Measurements from ENCODE around the gene HELB. TPM values are rescaled to one million over a fixed set of nuclear protein-coding genes. Genes with fewer than 3 reads are reported as not detected.

HELB gene
- total and polyA plus RNA-seq, 4 donors: 0.18 to 8.0 (median 2.9) TPM

DNA sequence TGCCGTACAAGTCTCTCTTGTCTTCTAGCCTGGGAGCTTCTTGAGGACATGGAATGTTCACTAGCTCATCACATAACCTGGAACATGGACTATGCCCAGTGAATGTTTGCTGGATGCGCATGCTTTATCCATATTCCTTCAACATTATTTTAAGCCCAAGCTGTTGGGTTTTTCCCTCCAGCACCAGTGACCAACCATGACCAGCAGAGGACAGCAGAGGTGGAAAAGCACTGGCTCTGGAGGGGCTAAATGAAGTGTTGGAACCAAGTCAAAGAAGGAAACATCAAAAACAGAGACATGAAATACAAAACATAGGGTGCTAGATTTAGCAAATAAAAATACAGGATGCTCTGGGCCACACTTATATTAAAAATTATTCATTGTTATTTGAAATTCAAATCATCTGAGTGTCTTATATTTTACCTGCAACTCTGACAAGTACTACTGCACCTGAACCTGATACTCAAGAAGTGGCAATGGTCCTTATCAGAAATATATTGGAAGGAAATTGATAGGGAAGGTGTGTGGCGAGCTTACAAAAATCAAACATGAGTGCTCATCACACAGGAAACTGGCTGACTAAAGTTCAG, 23.1 kb upstream of the HELB start:
- Histone ChIP-seq H3K9ac (ENCODE audit: low read depth in 1 of 2, low read length in 2 of 2) (no peak overlapping the region), H3K27me3 (ENCODE audit: control insufficient read depth in 4 of 4, insufficient read depth in 4 of 4, low read length in 3 of 4) (no peaks in the 10 kb centered on the region), H3K4me1 (ENCODE audit: control insufficient read depth in 4 of 4, insufficient read depth in 4 of 4, low read length in 3 of 4) (no peaks in the 10 kb centered on the region), H3K36me3 (ENCODE audit: control insufficient read depth in 4 of 4, insufficient read depth in 3 of 4, low read depth in 1 of 4, low read length in 3 of 4) (no peaks in the 10 kb centered on the region), H3K9me3 (ENCODE audit: control insufficient read depth in 4 of 4, low read length in 3 of 4) (no peaks in the 10 kb centered on the region), H3K4me3 (ENCODE audit: low read depth in 1 of 3, low read length in 3 of 3) (no peak overlapping the region), H3K27ac (ENCODE audit: low read depth in 1 of 2, low read length in 2 of 2) (no peak overlapping the region)
- no peak for DNase-seq (ENCODE audit: low spot score)
- TF ChIP-seq, protein P1, sequence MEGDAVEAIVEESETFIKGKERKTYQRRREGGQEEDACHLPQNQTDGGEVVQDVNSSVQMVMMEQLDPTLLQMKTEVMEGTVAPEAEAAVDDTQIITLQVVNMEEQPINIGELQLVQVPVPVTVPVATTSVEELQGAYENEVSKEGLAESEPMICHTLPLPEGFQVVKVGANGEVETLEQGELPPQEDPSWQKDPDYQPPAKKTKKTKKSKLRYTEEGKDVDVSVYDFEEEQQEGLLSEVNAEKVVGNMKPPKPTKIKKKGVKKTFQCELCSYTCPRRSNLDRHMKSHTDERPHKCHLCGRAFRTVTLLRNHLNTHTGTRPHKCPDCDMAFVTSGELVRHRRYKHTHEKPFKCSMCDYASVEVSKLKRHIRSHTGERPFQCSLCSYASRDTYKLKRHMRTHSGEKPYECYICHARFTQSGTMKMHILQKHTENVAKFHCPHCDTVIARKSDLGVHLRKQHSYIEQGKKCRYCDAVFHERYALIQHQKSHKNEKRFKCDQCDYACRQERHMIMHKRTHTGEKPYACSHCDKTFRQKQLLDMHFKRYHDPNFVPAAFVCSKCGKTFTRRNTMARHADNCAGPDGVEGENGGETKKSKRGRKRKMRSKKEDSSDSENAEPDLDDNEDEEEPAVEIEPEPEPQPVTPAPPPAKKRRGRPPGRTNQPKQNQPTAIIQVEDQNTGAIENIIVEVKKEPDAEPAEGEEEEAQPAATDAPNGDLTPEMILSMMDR (IDR thresholded peaks at IDR 0.05; ENCODE audit: low read depth, low read length, missing input control): peak; percentile 57
- no peak for TF ChIP-seq FOXA1 (IDR thresholded peaks at IDR 0.05)
- TF ChIP-seq, protein P2, sequence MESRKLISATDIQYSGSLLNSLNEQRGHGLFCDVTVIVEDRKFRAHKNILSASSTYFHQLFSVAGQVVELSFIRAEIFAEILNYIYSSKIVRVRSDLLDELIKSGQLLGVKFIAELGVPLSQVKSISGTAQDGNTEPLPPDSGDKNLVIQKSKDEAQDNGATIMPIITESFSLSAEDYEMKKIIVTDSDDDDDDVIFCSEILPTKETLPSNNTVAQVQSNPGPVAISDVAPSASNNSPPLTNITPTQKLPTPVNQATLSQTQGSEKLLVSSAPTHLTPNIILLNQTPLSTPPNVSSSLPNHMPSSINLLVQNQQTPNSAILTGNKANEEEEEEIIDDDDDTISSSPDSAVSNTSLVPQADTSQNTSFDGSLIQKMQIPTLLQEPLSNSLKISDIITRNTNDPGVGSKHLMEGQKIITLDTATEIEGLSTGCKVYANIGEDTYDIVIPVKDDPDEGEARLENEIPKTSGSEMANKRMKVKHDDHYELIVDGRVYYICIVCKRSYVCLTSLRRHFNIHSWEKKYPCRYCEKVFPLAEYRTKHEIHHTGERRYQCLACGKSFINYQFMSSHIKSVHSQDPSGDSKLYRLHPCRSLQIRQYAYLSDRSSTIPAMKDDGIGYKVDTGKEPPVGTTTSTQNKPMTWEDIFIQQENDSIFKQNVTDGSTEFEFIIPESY (IDR thresholded peaks at IDR 0.05): no peak
- TF ChIP-seq RXRA (IDR thresholded peaks at IDR 0.05): no peak
- TF ChIP-seq RAD21 (IDR thresholded peaks at IDR 0.05): peak; percentile 66 to 81
- TF ChIP-seq, protein P3, sequence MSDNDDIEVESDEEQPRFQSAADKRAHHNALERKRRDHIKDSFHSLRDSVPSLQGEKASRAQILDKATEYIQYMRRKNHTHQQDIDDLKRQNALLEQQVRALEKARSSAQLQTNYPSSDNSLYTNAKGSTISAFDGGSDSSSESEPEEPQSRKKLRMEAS (IDR thresholded peaks at IDR 0.05): no peak
- WGBS: 31% methylated on average over 3 of the region's 3 CpGs

DNA sequence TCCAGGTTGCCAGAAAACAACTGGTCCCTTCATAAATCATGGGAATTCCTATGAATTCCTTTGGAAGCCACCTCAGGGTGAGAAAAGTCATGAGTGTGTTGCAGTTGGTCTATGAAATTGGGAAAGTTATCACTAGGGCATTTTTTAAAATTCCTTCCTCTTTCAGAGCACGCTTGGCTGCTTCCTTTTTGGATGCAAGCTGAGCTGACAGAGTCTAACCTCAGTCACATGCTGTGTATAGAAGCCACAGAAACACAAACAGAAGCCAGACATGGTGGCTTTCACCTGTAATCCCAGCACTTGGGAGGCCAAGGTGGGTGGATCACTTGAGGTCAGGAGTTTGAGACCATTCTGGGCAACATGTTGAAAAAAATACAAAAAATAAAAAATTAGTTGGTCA, 21.7 kb upstream of the HELB start:
- Histone ChIP-seq H3K27me3 (ENCODE audit: control insufficient read depth in 4 of 4, insufficient read depth in 4 of 4, low read length in 3 of 4) (no peaks in the 10 kb centered on the region), H3K9ac (ENCODE audit: low read depth in 1 of 2, low read length in 2 of 2) (no peak overlapping the region), H3K9me3 (ENCODE audit: control insufficient read depth in 4 of 4, low read length in 3 of 4) (no peaks in the 10 kb centered on the region), H3K27ac (ENCODE audit: low read depth in 1 of 2, low read length in 2 of 2) (no peak overlapping the region), H3K4me1 (ENCODE audit: control insufficient read depth in 4 of 4, insufficient read depth in 4 of 4, low read length in 3 of 4) (no peaks in the 10 kb centered on the region), H3K4me3 (ENCODE audit: low read depth in 1 of 3, low read length in 3 of 3) (no peak overlapping the region), H3K36me3 (ENCODE audit: control insufficient read depth in 4 of 4, insufficient read depth in 3 of 4, low read depth in 1 of 4, low read length in 3 of 4) (no peaks in the 10 kb centered on the region)
- no peak for DNase-seq (ENCODE audit: low spot score)
- no peak for TF ChIP-seq SP1 (IDR thresholded peaks at IDR 0.05)
- no peak for TF ChIP-seq YY1 (IDR thresholded peaks at IDR 0.05)
- TF ChIP-seq FOXA1 (IDR thresholded peaks at IDR 0.05): no peak
- no peak for TF ChIP-seq EGR1 (IDR thresholded peaks at IDR 0.05; ENCODE audit: low read depth in 2 of 2)
- TF ChIP-seq TAF1 (conservative IDR thresholded peaks at IDR 0.05): no peak
- WGBS: 68% methylated on average over 1 of the region's 1 CpG

DNA sequence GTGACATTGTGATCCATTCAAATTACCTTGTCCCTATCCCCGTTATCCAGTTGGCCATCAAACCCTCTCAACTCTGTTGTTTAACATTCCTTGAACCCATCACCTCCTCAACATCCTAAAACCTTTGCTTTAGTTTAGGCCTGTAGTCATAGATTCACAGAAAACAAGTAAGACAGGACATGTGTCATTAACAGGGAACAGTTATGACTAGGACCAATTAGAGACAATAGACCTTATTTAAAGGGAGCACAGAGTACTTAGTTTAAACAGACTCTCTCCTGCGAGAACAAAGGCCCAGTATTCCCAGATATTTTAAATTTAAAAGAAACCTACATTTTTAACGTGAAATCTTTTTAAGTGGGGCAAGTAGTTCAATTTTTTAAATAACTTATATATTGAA, 20.0 kb upstream of the HELB start:
- 84% methylated on average over 3 of the region's 3 CpGs for WGBS
- TF ChIP-seq, protein P2 (IDR thresholded peaks at IDR 0.05): no peak
- no peak for TF ChIP-seq NR2F2 (IDR thresholded peaks at IDR 0.05)
- TF ChIP-seq, protein P4, sequence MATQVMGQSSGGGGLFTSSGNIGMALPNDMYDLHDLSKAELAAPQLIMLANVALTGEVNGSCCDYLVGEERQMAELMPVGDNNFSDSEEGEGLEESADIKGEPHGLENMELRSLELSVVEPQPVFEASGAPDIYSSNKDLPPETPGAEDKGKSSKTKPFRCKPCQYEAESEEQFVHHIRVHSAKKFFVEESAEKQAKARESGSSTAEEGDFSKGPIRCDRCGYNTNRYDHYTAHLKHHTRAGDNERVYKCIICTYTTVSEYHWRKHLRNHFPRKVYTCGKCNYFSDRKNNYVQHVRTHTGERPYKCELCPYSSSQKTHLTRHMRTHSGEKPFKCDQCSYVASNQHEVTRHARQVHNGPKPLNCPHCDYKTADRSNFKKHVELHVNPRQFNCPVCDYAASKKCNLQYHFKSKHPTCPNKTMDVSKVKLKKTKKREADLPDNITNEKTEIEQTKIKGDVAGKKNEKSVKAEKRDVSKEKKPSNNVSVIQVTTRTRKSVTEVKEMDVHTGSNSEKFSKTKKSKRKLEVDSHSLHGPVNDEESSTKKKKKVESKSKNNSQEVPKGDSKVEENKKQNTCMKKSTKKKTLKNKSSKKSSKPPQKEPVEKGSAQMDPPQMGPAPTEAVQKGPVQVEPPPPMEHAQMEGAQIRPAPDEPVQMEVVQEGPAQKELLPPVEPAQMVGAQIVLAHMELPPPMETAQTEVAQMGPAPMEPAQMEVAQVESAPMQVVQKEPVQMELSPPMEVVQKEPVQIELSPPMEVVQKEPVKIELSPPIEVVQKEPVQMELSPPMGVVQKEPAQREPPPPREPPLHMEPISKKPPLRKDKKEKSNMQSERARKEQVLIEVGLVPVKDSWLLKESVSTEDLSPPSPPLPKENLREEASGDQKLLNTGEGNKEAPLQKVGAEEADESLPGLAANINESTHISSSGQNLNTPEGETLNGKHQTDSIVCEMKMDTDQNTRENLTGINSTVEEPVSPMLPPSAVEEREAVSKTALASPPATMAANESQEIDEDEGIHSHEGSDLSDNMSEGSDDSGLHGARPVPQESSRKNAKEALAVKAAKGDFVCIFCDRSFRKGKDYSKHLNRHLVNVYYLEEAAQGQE (IDR thresholded peaks at IDR 0.05): no peak
- TF ChIP-seq RXRA (IDR thresholded peaks at IDR 0.05): no peak
- TF ChIP-seq YY1 (IDR thresholded peaks at IDR 0.05): no peak
- no peak for TF ChIP-seq RAD21 (IDR thresholded peaks at IDR 0.05)
- TF ChIP-seq SP1 (IDR thresholded peaks at IDR 0.05): no peak
- TF ChIP-seq, protein P3 (IDR thresholded peaks at IDR 0.05): no peak
- no peak for TF ChIP-seq JUND (IDR thresholded peaks at IDR 0.05)
- TF ChIP-seq EGR1 (IDR thresholded peaks at IDR 0.05; ENCODE audit: low read depth in 2 of 2): no peak
- no peak for TF ChIP-seq FOXA2 (IDR thresholded peaks at IDR 0.05)
- TF ChIP-seq HNF4A (conservative IDR thresholded peaks at IDR 0.05): no peak
- no peak for TF ChIP-seq HNF4G (IDR thresholded peaks at IDR 0.05)
- no peak for TF ChIP-seq FOXA1 (IDR thresholded peaks at IDR 0.05)
- no peak for TF ChIP-seq ATF3 (IDR thresholded peaks at IDR 0.05)

More for the DNA sequence above, 20.0 kb upstream of the HELB start:
- H3K27me3 ChIP-seq (ENCODE audit: control insufficient read depth in 4 of 4, insufficient read depth in 4 of 4, low read length in 3 of 4): no peaks in the 10 kb centered on the region
- H3K9ac ChIP-seq (ENCODE audit: low read depth in 1 of 2, low read length in 2 of 2): no peak overlapping the region
- H3K4me1 ChIP-seq (ENCODE audit: control insufficient read depth in 4 of 4, insufficient read depth in 4 of 4, low read length in 3 of 4): no peaks in the 10 kb centered on the region
- H3K9me3 ChIP-seq (ENCODE audit: control insufficient read depth in 4 of 4, low read length in 3 of 4): no peaks in the 10 kb centered on the region
- DNase-seq (ENCODE audit: low spot score): no peak
- no peak overlapping the region for H3K27ac ChIP-seq (ENCODE audit: low read depth in 1 of 2, low read length in 2 of 2)
- H3K4me3 ChIP-seq (ENCODE audit: low read depth in 1 of 3, low read length in 3 of 3): no peak overlapping the region
- no peaks in the 10 kb centered on the region for H3K36me3 ChIP-seq (ENCODE audit: control insufficient read depth in 4 of 4, insufficient read depth in 3 of 4, low read depth in 1 of 4, low read length in 3 of 4)
